Measurements from ENCODE around the gene BRD3.

The BRD3 gene

GRCh38 chr9:134005381-134005780, 62.4 kb downstream of the BRD3 start:
- Histone ChIP-seq H3K9me2 (replicated peaks; ENCODE audit: low read depth, low read length) (no peaks in the 10 kb centered on the region), H3K79me2 (ENCODE audit: insufficient read depth, low read length) (no peaks in the 10 kb centered on the region), H3K36me3 (ENCODE audit: insufficient read depth, low read length) (no peaks in the 10 kb centered on the region), H3K4me3 (ENCODE audit: low read length, poor library complexity, severe bottlenecking) (no peak overlapping the region), H3K9ac (ENCODE audit: low read depth, low read length, poor library complexity, severe bottlenecking) (no peak overlapping the region), H2AFZ (ENCODE audit: low read length) (no peak overlapping the region), H3K9me3 (ENCODE audit: insufficient read depth, low read depth, low read length) (no peaks in the 10 kb centered on the region), H3K27me3 (ENCODE audit: insufficient read depth, low read length, poor library complexity, severe bottlenecking) (no peaks in the 10 kb centered on the region), H3K4me2 (ENCODE audit: low read depth, low read length, poor library complexity, severe bottlenecking) (no peak overlapping the region), H3F3A (ENCODE audit: low read depth) (no peaks in the 10 kb centered on the region), H4K20me1 (ENCODE audit: insufficient read depth, low read length, poor library complexity, severe bottlenecking) (no peaks in the 10 kb centered on the region), H3K4me1 (ENCODE audit: insufficient read depth, low read length, poor library complexity, severe bottlenecking) (no peaks in the 10 kb centered on the region)
- TF ChIP-seq CTCF (conservative IDR thresholded peaks at IDR 0.05; ENCODE audit: low read length): no peak
- TF ChIP-seq EZH2phosphoT487 (IDR thresholded peaks at IDR 0.05; ENCODE audit: borderline replicate concordance): no peak

GRCh38 chr9:134004881-134005280, 62.9 kb downstream of the BRD3 start:
- Histone ChIP-seq H3F3A (ENCODE audit: low read depth) (no peaks in the 10 kb centered on the region), H3K4me2 (ENCODE audit: low read depth, low read length, poor library complexity, severe bottlenecking) (no peak overlapping the region), H3K36me3 (ENCODE audit: insufficient read depth, low read length) (no peaks in the 10 kb centered on the region), H3K4me1 (ENCODE audit: insufficient read depth, low read length, poor library complexity, severe bottlenecking) (no peaks in the 10 kb centered on the region), H3K27me3 (ENCODE audit: insufficient read depth, low read length, poor library complexity, severe bottlenecking) (no peaks in the 10 kb centered on the region), H3K9ac (ENCODE audit: low read depth, low read length, poor library complexity, severe bottlenecking) (no peak overlapping the region), H3K79me2 (ENCODE audit: insufficient read depth, low read length) (no peaks in the 10 kb centered on the region), H2AFZ (ENCODE audit: low read length) (no peak overlapping the region), H3K9me2 (replicated peaks; ENCODE audit: low read depth, low read length) (no peaks in the 10 kb centered on the region), H4K20me1 (ENCODE audit: insufficient read depth, low read length, poor library complexity, severe bottlenecking) (no peaks in the 10 kb centered on the region), H3K4me3 (ENCODE audit: low read length, poor library complexity, severe bottlenecking) (no peak overlapping the region), H3K9me3 (ENCODE audit: insufficient read depth, low read depth, low read length) (no peaks in the 10 kb centered on the region)
- no peak for TF ChIP-seq CTCF (conservative IDR thresholded peaks at IDR 0.05; ENCODE audit: low read length)
- no peak for TF ChIP-seq EZH2phosphoT487 (IDR thresholded peaks at IDR 0.05; ENCODE audit: borderline replicate concordance)

- Histone ChIP-seq H3K9ac (ENCODE audit: low read depth, low read length, poor library complexity, severe bottlenecking) (no peak overlapping the region), H3K9me3 (ENCODE audit: insufficient read depth, low read depth, low read length) (no peaks in the 10 kb centered on the region), H3K4me2 (ENCODE audit: low read depth, low read length, poor library complexity, severe bottlenecking) (no peak overlapping the region), H2AFZ (ENCODE audit: low read length) (no peak overlapping the region), H3K27me3 (ENCODE audit: insufficient read depth, low read length, poor library complexity, severe bottlenecking) (no peaks in the 10 kb centered on the region), H3K79me2 (ENCODE audit: insufficient read depth, low read length) (no peaks in the 10 kb centered on the region), H3K4me1 (ENCODE audit: insufficient read depth, low read length, poor library complexity, severe bottlenecking) (no peaks in the 10 kb centered on the region), H4K20me1 (ENCODE audit: insufficient read depth, low read length, poor library complexity, severe bottlenecking) (no peaks in the 10 kb centered on the region), H3K9me2 (replicated peaks; ENCODE audit: low read depth, low read length) (no peaks in the 10 kb centered on the region), H3F3A (ENCODE audit: low read depth) (no peaks in the 10 kb centered on the region), H3K4me3 (ENCODE audit: low read length, poor library complexity, severe bottlenecking) (no peak overlapping the region), H3K36me3 (ENCODE audit: insufficient read depth, low read length) (no peaks in the 10 kb centered on the region)
- TF ChIP-seq CTCF (conservative IDR thresholded peaks at IDR 0.05; ENCODE audit: low read length): no peak
- TF ChIP-seq EZH2phosphoT487 (IDR thresholded peaks at IDR 0.05; ENCODE audit: borderline replicate concordance): no peak
Measured at GRCh38 chr9:134004131-134004873, 63.5 kb downstream of the BRD3 start.
